Mesendoderm (in vitro differentiated cells): ENCODE measurements around the gene OR4D10.
A peak's percentile ranks its signal among the peaks of the same experiment; 100 is the strongest.

Experiments used
- DNase-seq: peaks from one replicate; pipeline ENCODE4 v3.0.0; 2013
- H2AK5ac ChIP-seq: 2 replicates; pipeline ENCODE4 v1.6.1; 2013; ENCODE audit warnings: low read length, inconsistent platforms
- H2BK120ac ChIP-seq: 2 replicates; pipeline ENCODE4 v1.6.1; 2013; ENCODE audit warnings: low read depth, mild to moderate bottlenecking, low read length, moderate library complexity, mixed read lengths
- H2BK15ac ChIP-seq: replicated peaks from 2 replicates; pipeline ENCODE4 v1.6.1; 2013; ENCODE audit warnings: low read depth, mild to moderate bottlenecking, moderate library complexity
- H2BK5ac ChIP-seq: 2 replicates; pipeline ENCODE4 v1.6.1; 2013; ENCODE audit warnings: low read length, inconsistent platforms
- H3K18ac ChIP-seq: 2 replicates; pipeline ENCODE4 v1.6.1; 2013; ENCODE audit warnings: mild to moderate bottlenecking, low read length, mixed read lengths
- H3K23ac ChIP-seq: one replicate; pipeline ENCODE4 v1.6.1; 2013; ENCODE audit warnings: low read length
- H3K27ac ChIP-seq: 2 replicates; pipeline ENCODE4 v1.5.1; 2013; ENCODE audit warnings: low read depth, mild to moderate bottlenecking, inconsistent platforms, low read length, moderate library complexity
- H3K27me3 ChIP-seq: 2 replicates; pipeline ENCODE4 v1.6.1; 2013; ENCODE audit warnings: low read length, control low read depth, mild to moderate bottlenecking, inconsistent platforms; ENCODE audit not compliant: insufficient read depth, poor library complexity
- H3K36me3 ChIP-seq: 2 replicates; pipeline ENCODE4 v1.6.1; 2013; ENCODE audit warnings: low read length, inconsistent platforms; ENCODE audit not compliant: control insufficient read depth, insufficient read depth
- H3K4ac ChIP-seq: one replicate; pipeline ENCODE4 v1.6.1; 2013; ENCODE audit warnings: low read depth, mild to moderate bottlenecking, low read length, moderate library complexity
- H3K4me1 ChIP-seq: 2 replicates; pipeline ENCODE4 v1.6.1; 2013; ENCODE audit warnings: low read depth, low read length, inconsistent platforms; ENCODE audit not compliant: control insufficient read depth
- H3K4me2 ChIP-seq: 2 replicates; pipeline ENCODE4 v1.6.1; 2013; ENCODE audit warnings: low read length
- H3K4me3 ChIP-seq: 2 replicates; pipeline ENCODE4 v1.5.1; 2013; ENCODE audit warnings: mild to moderate bottlenecking, low read length
- H3K56ac ChIP-seq: one replicate; pipeline ENCODE4 v1.6.1; 2013; ENCODE audit warnings: low read length
- H3K79me1 ChIP-seq: 2 replicates; pipeline ENCODE4 v1.6.1; 2013; ENCODE audit warnings: low read length, inconsistent platforms
- H3K79me2 ChIP-seq: 2 replicates; pipeline ENCODE4 v1.6.1; 2013; ENCODE audit warnings: mild to moderate bottlenecking, low read length; ENCODE audit not compliant: control insufficient read depth, insufficient read depth
- H3K9ac ChIP-seq: 2 replicates; pipeline ENCODE4 v1.6.1; 2013; ENCODE audit warnings: low read length, inconsistent platforms
- H4K5ac ChIP-seq: one replicate; pipeline ENCODE4 v1.6.1; 2013; ENCODE audit warnings: low read length
- H4K8ac ChIP-seq: one replicate; pipeline ENCODE4 v1.6.1; 2013; ENCODE audit warnings: low read depth, mild to moderate bottlenecking, control low read depth, low read length, moderate library complexity
- WGBS: extraction: QIAGEN DNeasy Blood & Tissue Kit; methylation state at CpG from one replicate; pipeline ENCODE4 v1.1.7; 2013; ENCODE audit warnings: low lambda C conversion rate, missing lambda C conversion rate; ENCODE audit not compliant: insufficient coverage; ENCODE audit errors: extremely low coverage; 5-methylcytosine and 5-hydroxymethylcytosine counted together

OR4D10 gene

DNA sequence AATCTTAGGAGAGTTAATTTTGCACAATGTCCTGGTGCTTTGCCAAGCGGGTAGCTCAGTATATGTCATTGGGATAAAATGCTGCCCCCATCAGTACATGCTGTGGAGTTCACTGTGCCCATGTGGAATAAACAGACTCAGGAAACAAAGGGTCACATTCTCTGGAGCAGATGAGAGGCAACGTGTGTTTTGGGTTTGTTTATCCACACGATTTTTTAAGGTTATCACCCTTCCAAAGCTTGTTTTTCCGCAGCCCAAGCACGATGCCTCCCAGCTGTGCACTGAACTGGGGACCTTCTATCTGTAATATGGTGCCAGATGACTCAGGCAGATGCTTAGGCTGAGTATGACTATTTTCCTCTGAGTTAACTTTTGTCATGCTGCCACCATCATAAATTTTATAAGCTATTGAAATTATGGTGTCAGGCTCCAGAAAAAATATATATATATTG, 9.9 kb upstream of the OR4D10 start:
- H3K4me1 ChIP-seq, result no peaks in the 10 kb centered on the region
- no peak overlapping the region for H3K9ac ChIP-seq
- no peak overlapping the region for H3K4ac ChIP-seq
- no peak overlapping the region for H3K4me2 ChIP-seq
- no peaks in the 10 kb centered on the region for H3K79me1 ChIP-seq
- H4K8ac ChIP-seq, result no peak overlapping the region
- H4K5ac ChIP-seq, result no peak overlapping the region
- no peak overlapping the region for H3K56ac ChIP-seq
- no peak overlapping the region for H3K18ac ChIP-seq
- H2AK5ac ChIP-seq, result no peak overlapping the region
- DNase-seq, result peak; percentile 21
- WGBS, result no CpG with 5 or more reads among the region's 5 CpGs
- H3K23ac ChIP-seq, result no peak overlapping the region
- no peaks in the 10 kb centered on the region for H3K36me3 ChIP-seq
- H2BK120ac ChIP-seq, result no peak overlapping the region
- H3K27ac ChIP-seq, result no peak overlapping the region
- H2BK5ac ChIP-seq, result no peak overlapping the region
- no peak overlapping the region for H3K4me3 ChIP-seq
- H2BK15ac ChIP-seq, result no peak overlapping the region
- no peaks in the 10 kb centered on the region for H3K79me2 ChIP-seq
- no peaks in the 10 kb centered on the region for H3K27me3 ChIP-seq

DNA sequence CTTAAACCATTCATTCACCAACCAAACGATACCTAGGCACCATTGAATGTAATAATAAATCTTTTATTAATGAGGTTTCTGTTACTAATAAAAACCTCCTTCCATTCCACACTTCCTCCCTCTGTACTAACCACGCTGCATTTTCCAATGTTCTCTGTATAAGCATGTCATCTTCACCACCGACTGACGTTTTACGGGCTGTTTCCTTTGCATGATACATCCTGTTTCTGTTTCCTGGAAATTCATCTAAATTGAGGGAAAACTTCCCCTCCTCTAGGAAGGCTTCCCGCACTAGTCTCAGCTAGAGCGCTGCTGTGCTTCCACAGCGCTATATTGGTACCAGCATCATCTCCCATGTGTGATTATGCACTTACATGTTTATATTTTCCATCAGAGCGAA, 2.1 kb downstream of the OR4D10 start:
- Histone ChIP-seq H2BK15ac (no peak overlapping the region), H3K79me1 (no peaks in the 10 kb centered on the region), H3K4ac (no peak overlapping the region), H4K8ac (no peak overlapping the region), H3K23ac (no peak overlapping the region), H2AK5ac (no peak overlapping the region), H3K4me1 (no peaks in the 10 kb centered on the region), H3K9ac (no peak overlapping the region), H4K5ac (no peak overlapping the region), H3K36me3 (no peaks in the 10 kb centered on the region), H3K56ac (no peak overlapping the region), H3K27ac (no peak overlapping the region), H3K18ac (no peak overlapping the region), H2BK5ac (no peak overlapping the region), H3K27me3 (no peaks in the 10 kb centered on the region), H3K79me2 (no peaks in the 10 kb centered on the region), H3K4me3 (no peak overlapping the region), H2BK120ac (no peak overlapping the region), H3K4me2 (no peak overlapping the region)
- DNase-seq, result no peak
- WGBS, result no CpG with 5 or more reads among the region's 9 CpGs

DNA sequence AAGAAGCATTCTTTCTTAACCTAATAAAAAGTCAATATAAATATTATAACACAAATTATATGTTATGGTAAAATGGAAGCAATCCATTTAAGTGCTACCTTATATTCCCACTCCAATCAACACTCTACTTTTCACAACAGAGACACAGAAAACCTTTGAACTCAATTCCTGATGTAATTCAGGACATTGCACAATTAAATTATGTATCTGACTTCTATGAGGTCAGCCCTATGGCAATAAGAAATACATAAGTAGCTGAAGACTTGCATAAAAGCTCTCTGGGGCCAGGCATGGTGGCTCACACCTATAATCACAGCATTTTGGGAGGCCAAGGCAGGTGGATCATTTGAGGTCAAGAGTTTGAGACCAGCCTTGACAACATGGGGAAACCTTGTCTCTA, 6.8 kb downstream of the OR4D10 start:
- no peaks in the 10 kb centered on the region for H3K4me1 ChIP-seq
- no peak overlapping the region for H2BK120ac ChIP-seq
- no peak for DNase-seq
- H3K4me3 ChIP-seq, result no peak overlapping the region
- H3K4ac ChIP-seq, result no peak overlapping the region
- no peak overlapping the region for H2BK15ac ChIP-seq
- H3K9ac ChIP-seq, result no peak overlapping the region
- H3K79me2 ChIP-seq, result no peaks in the 10 kb centered on the region
- no peak overlapping the region for H4K5ac ChIP-seq
- H2AK5ac ChIP-seq, result no peak overlapping the region
- no peak overlapping the region for H2BK5ac ChIP-seq
- H3K36me3 ChIP-seq, result no peaks in the 10 kb centered on the region
- H3K27ac ChIP-seq, result no peak overlapping the region
- H3K79me1 ChIP-seq, result no peaks in the 10 kb centered on the region
- no peak overlapping the region for H3K4me2 ChIP-seq
- H3K56ac ChIP-seq, result no peak overlapping the region
- H3K18ac ChIP-seq, result no peak overlapping the region
- no peak overlapping the region for H3K23ac ChIP-seq
- H4K8ac ChIP-seq, result no peak overlapping the region
- no peaks in the 10 kb centered on the region for H3K27me3 ChIP-seq

DNA sequence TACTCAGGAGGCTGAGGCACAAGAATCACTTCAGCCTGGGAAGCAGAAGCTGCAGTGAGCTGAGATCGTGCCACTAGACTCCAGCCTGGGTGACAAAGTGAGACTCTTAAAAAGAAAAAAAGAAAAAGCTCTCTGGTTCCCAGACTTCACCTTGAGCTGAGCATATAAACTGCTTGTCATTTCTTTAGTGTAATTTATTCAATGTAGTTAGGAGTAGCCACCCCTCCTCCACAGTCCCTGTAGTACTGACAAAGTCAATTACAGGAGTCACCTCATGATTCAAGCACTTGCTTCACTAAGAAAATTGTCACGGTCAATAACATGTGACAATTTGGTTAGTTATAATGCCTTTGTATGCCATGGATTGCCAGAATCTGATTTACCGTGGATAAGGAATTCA, 7.2 kb downstream of the OR4D10 start:
- H3K23ac ChIP-seq, result no peak overlapping the region
- no peak overlapping the region for H2BK5ac ChIP-seq
- H3K4ac ChIP-seq, result no peak overlapping the region
- no peak overlapping the region for H2BK120ac ChIP-seq
- no peak overlapping the region for H3K27ac ChIP-seq
- H3K18ac ChIP-seq, result no peak overlapping the region
- no peak for DNase-seq
- no peaks in the 10 kb centered on the region for H3K36me3 ChIP-seq
- no peak overlapping the region for H3K56ac ChIP-seq
- H4K5ac ChIP-seq, result no peak overlapping the region
- H3K79me1 ChIP-seq, result no peaks in the 10 kb centered on the region
- no peak overlapping the region for H3K4me3 ChIP-seq
- H3K4me1 ChIP-seq, result no peaks in the 10 kb centered on the region
- H3K79me2 ChIP-seq, result no peaks in the 10 kb centered on the region
- H3K4me2 ChIP-seq, result no peak overlapping the region
- no CpG with 5 or more reads among the region's 3 CpGs for WGBS
- no peak overlapping the region for H4K8ac ChIP-seq
- no peak overlapping the region for H3K9ac ChIP-seq
- no peaks in the 10 kb centered on the region for H3K27me3 ChIP-seq
- H2AK5ac ChIP-seq, result no peak overlapping the region
- no peak overlapping the region for H2BK15ac ChIP-seq

DNA sequence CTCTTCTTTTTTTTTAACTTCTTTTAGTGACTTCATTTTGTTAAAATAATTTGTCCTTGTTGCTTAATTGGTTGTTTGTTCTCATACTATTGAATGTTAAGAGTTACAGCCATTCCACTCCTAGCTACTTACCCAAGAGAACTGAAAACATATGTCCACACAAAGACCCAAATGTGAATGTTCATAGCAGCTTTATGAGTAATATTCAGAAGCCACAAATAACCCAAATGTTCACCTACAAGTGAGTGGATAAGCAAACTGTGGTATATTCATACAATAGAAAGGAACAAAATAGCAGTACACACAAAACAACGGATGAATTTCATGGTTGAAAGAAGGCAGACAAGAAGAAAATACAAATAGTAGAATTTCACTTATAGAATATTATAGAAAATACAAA, 28.8 kb downstream of the OR4D10 start:
- WGBS, result no CpG with 5 or more reads among the region's 1 CpG
- H4K8ac ChIP-seq, result no peak overlapping the region
- H3K4me3 ChIP-seq, result no peak overlapping the region
- H3K56ac ChIP-seq, result no peak overlapping the region
- H3K36me3 ChIP-seq, result no peaks in the 10 kb centered on the region
- no peak overlapping the region for H3K9ac ChIP-seq
- H3K4ac ChIP-seq, result no peak overlapping the region
- H4K5ac ChIP-seq, result no peak overlapping the region
- H3K27ac ChIP-seq, result no peak overlapping the region
- no peaks in the 10 kb centered on the region for H3K4me1 ChIP-seq
- no peak overlapping the region for H2AK5ac ChIP-seq
- H3K27me3 ChIP-seq, result no peaks in the 10 kb centered on the region
- H3K4me2 ChIP-seq, result no peak overlapping the region
- H2BK120ac ChIP-seq, result no peak overlapping the region
- no peaks in the 10 kb centered on the region for H3K79me1 ChIP-seq
- H2BK5ac ChIP-seq, result no peak overlapping the region
- no peak overlapping the region for H2BK15ac ChIP-seq
- H3K23ac ChIP-seq, result no peak overlapping the region
- H3K18ac ChIP-seq, result no peak overlapping the region
- H3K79me2 ChIP-seq, result no peaks in the 10 kb centered on the region
- no peak for DNase-seq

DNA sequence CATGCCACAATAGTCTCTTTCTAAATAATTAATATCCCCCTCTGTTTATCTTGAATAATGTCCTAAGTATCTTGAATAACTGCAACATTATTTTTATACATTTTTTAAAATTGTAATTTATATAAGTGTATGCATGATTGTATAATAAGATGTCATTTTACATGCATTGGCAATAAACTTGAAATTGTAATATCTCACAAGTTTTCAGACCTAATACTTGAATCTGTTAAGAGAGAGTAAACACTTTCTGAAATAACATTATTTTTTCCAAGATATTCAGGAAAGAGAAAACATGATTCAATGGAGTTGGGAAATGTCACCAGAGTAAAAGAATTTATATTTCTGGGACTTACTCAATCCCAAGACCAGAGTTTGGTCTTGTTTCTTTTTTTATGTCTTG, 30.2 kb downstream of the OR4D10 start, which contains the start of gene OR4D11:
Gene OR4D11, plus strand, starts transcription at position 301 of the 400 bp plus-strand sequence. Its CDS starts 0 bp downstream, at position 301.
- Histone ChIP-seq H2BK15ac (no peak within 1 kb of the TSS), H3K27me3 (no peaks in the 10 kb centered on the region), H4K5ac (no peak within 1 kb of the TSS), H3K18ac (no peak within 1 kb of the TSS), H2BK5ac (no peak within 1 kb of the TSS), H3K4me2 (no peak within 1 kb of the TSS), H3K4ac (no peak within 1 kb of the TSS), H3K56ac (no peak within 1 kb of the TSS), H3K36me3 (no peaks in the 10 kb centered on the region), H3K79me2 (no peaks in the 10 kb centered on the region), H2BK120ac (no peak within 1 kb of the TSS), H3K4me1 (no peaks in the 10 kb centered on the region), H3K79me1 (no peaks in the 10 kb centered on the region), H3K23ac (no peak within 1 kb of the TSS), H2AK5ac (no peak within 1 kb of the TSS), H3K9ac (no peak within 1 kb of the TSS), H4K8ac (no peak within 1 kb of the TSS), H3K4me3 (no peak within 1 kb of the TSS), H3K27ac (no peak within 1 kb of the TSS)
- DNase-seq, result no peak
